ENCODE data around the gene TNFRSF6B.
"Not testable (repeated sequence)": the region's sequence is repeated elsewhere in the genome, so short reads cannot be mapped to it uniquely, and the experiment has no call there.

Gene TNFRSF6B

GRCh38 chr20:63696628-63697356 lies at the start of gene TNFRSF6B:
TNFRSF6B (plus strand) TSS chr20:63696652; CDS start chr20:63696768, 116 bp downstream.
- no peak for TF ChIP-seq CTCF (IDR thresholded peaks at IDR 0.05; ENCODE audit: control insufficient read depth, extremely low read depth, insufficient read depth)
- DNase-seq (ENCODE audit: low read depth) = no peak
- H3K4me3 ChIP-seq (ENCODE audit: low read depth, low read length) = no peak within 1 kb of the TSS

GRCh38 chr20:63648190-63648589 lies 48.3 kb upstream of the TNFRSF6B start:
- no peak overlapping the region for H3K4me3 ChIP-seq (ENCODE audit: low read depth, low read length)
- DNase-seq (ENCODE audit: low read depth) = no peak
- no peak for TF ChIP-seq CTCF (IDR thresholded peaks at IDR 0.05; ENCODE audit: control insufficient read depth, extremely low read depth, insufficient read depth)

GRCh38 chr20:63648895-63649589 lies 47.4 kb upstream of the TNFRSF6B start:
- no peak for TF ChIP-seq CTCF (IDR thresholded peaks at IDR 0.05; ENCODE audit: control insufficient read depth, extremely low read depth, insufficient read depth)
- DNase-seq (ENCODE audit: low read depth) = no peak
- H3K4me3 ChIP-seq (ENCODE audit: low read depth, low read length) = no peak overlapping the region

GRCh38 chr20:63650486-63650885 lies 46.0 kb upstream of the TNFRSF6B start:
- not testable (repeated sequence) for H3K4me3 ChIP-seq (ENCODE audit: low read depth, low read length); DNase-seq (ENCODE audit: low read depth)

GRCh38 chr20:63651942-63652191 lies 44.6 kb upstream of the TNFRSF6B start:
- no peak overlapping the region for H3K4me3 ChIP-seq (ENCODE audit: low read depth, low read length)
- no peak for TF ChIP-seq CTCF (IDR thresholded peaks at IDR 0.05; ENCODE audit: control insufficient read depth, extremely low read depth, insufficient read depth)
- no peak for DNase-seq (ENCODE audit: low read depth)

- no peak for DNase-seq (ENCODE audit: low read depth)
- no peak for TF ChIP-seq CTCF (IDR thresholded peaks at IDR 0.05; ENCODE audit: control insufficient read depth, extremely low read depth, insufficient read depth)
- H3K4me3 ChIP-seq (ENCODE audit: low read depth, low read length) = no peak overlapping the region
These were observed 44.1 kb upstream of the TNFRSF6B start for GRCh38 chr20:63652192-63652980.
